HCT116 (cell line): ENCODE data around the gene LYPD5.

Source experiments
- CEBPB ChIP-seq: IDR thresholded peaks from 2 replicates; pipeline ENCODE4 v1.6.1; 2012; ENCODE audit warnings: low read depth
- EGR1 ChIP-seq: IDR thresholded peaks from 2 replicates; pipeline ENCODE4 v1.6.1; 2012; ENCODE audit warnings: low read depth
- EZH2 ChIP-seq: fragments of 200-600 bp; sonication (generic); IDR thresholded peaks from 2 replicates; pipeline ENCODE4 v1.6.1; 2017; ENCODE audit warnings: antibody characterized with exemption, mixed run types
- EZH2phosphoT487 ChIP-seq: fragments of 200-600 bp; IDR thresholded peaks from 2 replicates; pipeline ENCODE4 v1.6.1; 2018; ENCODE audit warnings: antibody characterized with exemption, borderline replicate concordance
- JUND ChIP-seq: IDR thresholded peaks from 2 replicates; pipeline ENCODE4 v1.6.1; 2012
- POLR2A ChIP-seq: IDR thresholded peaks from 2 replicates; pipeline ENCODE4 v1.7.0; 2011; ENCODE audit warnings: borderline replicate concordance; ENCODE audit not compliant: insufficient read depth, insufficient read length; ENCODE audit errors: extremely low read depth
- POLR2AphosphoS5 ChIP-seq: IDR thresholded peaks from 2 replicates; pipeline ENCODE4 v1.6.1; 2011; ENCODE audit warnings: mild to moderate bottlenecking, low read depth, low read length, moderate library complexity
- REST ChIP-seq: IDR thresholded peaks from 2 replicates; pipeline ENCODE4 v1.6.1; 2012; ENCODE audit warnings: low read depth
- SRF ChIP-seq: IDR thresholded peaks from 2 replicates; pipeline ENCODE4 v1.6.1; 2012; ENCODE audit warnings: low read depth
- TCF7L2 ChIP-seq: IDR thresholded peaks from 2 replicates; pipeline ENCODE4 v1.7.0; 2011; ENCODE audit warnings: borderline replicate concordance, inconsistent platforms; ENCODE audit not compliant: insufficient read depth, insufficient read length; ENCODE audit errors: extremely low read depth
- YY1 ChIP-seq: IDR thresholded peaks from 2 replicates; pipeline ENCODE4 v1.6.1; 2011; ENCODE audit warnings: low read length, low read depth, moderate library complexity, mild to moderate bottlenecking; ENCODE audit not compliant: insufficient replicate concordance; ENCODE audit errors: extremely low read depth
- TF ChIP-seq, protein P1 (sequence below): IDR thresholded peaks from 2 replicates; pipeline ENCODE4 v1.6.1; 2012
- TF ChIP-seq, protein P2 (sequence below), 3 experiments: fragments of 200-600 bp in 1 of 3; sonication (generic) in 1 of 3; IDR thresholded peaks in 2 of 3; conservative IDR thresholded peaks in 1 of 3; 2 replicates each; pipeline ENCODE4 v1.5.1; 2012 to 2017; ENCODE audit warnings: low read depth in 2 of 3, low read length in 2 of 3, antibody characterized with exemption in 1 of 3, borderline replicate concordance in 1 of 3, control low read depth in 1 of 3, mild to moderate bottlenecking in 1 of 3, mixed read lengths in 1 of 3, mixed run types in 1 of 3, moderate library complexity in 1 of 3; ENCODE audit not compliant: insufficient read depth in 1 of 3

GRCh38 chr19:43774103-43774939 lies 27.9 kb downstream of the LYPD5 start:
- TF ChIP-seq POLR2A (no peak), EGR1 (no peak), EZH2phosphoT487 (no peak), EZH2 (no peak), TCF7L2 (no peak), YY1 (no peak), REST (no peak), POLR2AphosphoS5 (no peak; the same call in 1 of the 2 replicates), JUND (no peak), SRF (no peak), CEBPB (no peak)
- TF ChIP-seq, protein P1, sequence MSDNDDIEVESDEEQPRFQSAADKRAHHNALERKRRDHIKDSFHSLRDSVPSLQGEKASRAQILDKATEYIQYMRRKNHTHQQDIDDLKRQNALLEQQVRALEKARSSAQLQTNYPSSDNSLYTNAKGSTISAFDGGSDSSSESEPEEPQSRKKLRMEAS: no peak
- TF ChIP-seq, protein P2, sequence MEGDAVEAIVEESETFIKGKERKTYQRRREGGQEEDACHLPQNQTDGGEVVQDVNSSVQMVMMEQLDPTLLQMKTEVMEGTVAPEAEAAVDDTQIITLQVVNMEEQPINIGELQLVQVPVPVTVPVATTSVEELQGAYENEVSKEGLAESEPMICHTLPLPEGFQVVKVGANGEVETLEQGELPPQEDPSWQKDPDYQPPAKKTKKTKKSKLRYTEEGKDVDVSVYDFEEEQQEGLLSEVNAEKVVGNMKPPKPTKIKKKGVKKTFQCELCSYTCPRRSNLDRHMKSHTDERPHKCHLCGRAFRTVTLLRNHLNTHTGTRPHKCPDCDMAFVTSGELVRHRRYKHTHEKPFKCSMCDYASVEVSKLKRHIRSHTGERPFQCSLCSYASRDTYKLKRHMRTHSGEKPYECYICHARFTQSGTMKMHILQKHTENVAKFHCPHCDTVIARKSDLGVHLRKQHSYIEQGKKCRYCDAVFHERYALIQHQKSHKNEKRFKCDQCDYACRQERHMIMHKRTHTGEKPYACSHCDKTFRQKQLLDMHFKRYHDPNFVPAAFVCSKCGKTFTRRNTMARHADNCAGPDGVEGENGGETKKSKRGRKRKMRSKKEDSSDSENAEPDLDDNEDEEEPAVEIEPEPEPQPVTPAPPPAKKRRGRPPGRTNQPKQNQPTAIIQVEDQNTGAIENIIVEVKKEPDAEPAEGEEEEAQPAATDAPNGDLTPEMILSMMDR (IDR thresholded peaks at IDR 0.05 in 2 of 3, conservative IDR thresholded peaks at IDR 0.05 in 1 of 3; ENCODE audit: borderline replicate concordance in 1 of 3, insufficient read depth in 1 of 3, low read depth in 2 of 3, low read length in 2 of 3): no peak
